HL-60/S4 treated with retinoic acid at 250 ng/mL for 4 days and 3 days (cell line): ENCODE data around the gene PLK3.
"Not testable (repeated sequence)": the region's sequence is repeated elsewhere in the genome, so short reads cannot be mapped to it uniquely, and the experiment has no call there.

ENCODE experiments used
- in situ Hi-C: fragments of 300-500 bp; cut with MboI; formaldehyde crosslinking; loops from 2 replicates; pipeline ENCODE4 v1.7.0; 2022; ENCODE audit warnings: low sequenced_read_pairs

PLK3 gene

DNA sequence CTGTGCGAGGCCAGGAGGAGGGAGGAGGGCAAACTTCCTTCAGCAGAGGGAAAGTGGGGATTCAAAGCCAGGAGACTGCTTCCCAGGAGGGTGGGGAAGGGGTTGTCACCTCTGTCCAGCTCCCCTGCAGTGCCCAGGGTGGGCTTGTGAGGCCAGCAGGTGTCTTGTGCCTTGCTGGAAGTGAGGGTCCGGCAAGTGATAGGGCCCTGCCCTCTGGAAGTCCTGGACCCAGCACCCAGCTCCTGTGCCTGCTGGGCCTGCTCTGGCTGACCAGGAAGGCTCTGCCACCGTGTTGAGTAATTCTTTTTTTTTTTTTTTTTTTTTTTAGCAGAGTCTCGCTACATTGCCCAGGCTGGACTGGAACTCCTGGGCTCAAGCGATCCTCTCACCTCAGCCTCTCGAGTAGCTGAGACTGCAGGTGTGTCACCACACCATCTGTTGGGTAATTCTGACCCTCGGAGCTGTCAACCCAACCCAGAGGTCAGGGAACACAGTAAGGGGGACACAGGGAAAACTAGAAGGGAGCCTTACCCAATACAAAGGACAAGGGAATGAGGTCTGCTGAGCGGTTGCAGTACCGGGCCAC, 13.2 kb upstream of the PLK3 start:
- in situ Hi-C loops: no loop called here

DNA sequence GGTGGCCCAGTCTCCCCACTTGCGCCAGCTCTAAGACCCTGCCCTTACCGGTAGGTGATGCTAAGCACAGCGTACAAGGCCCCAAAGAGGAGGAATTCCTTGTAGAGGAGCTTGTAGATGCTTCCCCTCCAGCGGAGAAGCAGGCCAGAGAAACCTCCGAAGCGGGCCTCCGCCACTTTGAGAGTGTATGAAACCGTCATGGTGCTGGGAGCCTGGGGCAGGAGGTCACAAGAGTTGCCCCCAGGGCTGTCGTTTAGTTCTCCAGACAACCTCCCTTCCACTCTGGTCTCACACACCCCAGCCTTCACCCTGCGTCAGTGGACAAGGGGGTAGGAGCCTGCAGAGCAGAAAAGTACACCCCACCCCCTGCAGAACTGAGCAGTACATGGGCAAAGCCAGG, 12.7 kb upstream of the PLK3 start:
- in situ Hi-C loops: no loop called here

GRCh38 chr1:44788120-44788860, 11.9 kb upstream of the PLK3 start, which contains the start of gene BEST4:
Gene BEST4, minus strand, starts transcription at chr1:44788170. Its CDS starts 465 bp downstream, at chr1:44787705.
- in situ Hi-C loops: no loop called here

DNA sequence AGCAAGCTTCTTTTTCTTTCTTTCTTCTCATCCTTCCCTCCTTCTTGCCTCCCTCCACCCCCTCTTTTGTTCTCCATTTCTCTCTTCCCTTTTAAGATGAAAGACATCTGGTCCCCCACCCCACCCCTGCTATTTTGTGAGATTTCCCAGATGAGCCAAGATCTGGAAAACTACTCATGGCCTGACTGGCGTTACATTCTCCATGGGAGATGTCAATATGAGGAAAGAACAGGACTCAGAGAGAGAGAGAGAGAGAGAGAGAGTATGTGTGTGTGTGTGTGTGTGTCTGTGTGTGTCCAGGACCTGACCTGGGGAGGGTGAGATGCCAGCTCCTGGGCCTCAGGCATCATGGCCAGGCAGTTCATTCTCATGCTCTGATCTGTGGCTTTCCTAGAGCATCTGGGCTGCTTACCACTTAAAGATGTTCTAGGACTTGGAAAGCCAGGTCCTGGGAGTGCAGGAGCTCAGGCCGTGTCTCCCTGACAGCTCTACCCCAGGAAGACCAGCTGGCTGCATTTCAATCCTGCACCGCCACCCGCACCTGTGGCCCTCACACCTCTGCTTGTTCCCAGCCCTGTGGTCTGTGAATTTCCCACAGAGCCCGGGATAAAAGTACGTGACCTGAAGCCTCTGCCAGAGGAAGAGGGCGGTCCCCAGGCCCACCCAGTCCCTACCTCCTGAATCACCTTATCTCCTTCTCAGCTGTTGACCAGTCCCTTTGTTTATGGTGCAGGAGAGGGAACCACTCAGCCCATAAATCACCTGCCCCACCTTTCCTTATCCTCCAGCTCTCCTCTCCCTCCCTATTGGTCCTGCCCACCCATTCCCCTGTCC, 9.0 kb upstream of the PLK3 start:
- in situ Hi-C loops: no loop called here

DNA sequence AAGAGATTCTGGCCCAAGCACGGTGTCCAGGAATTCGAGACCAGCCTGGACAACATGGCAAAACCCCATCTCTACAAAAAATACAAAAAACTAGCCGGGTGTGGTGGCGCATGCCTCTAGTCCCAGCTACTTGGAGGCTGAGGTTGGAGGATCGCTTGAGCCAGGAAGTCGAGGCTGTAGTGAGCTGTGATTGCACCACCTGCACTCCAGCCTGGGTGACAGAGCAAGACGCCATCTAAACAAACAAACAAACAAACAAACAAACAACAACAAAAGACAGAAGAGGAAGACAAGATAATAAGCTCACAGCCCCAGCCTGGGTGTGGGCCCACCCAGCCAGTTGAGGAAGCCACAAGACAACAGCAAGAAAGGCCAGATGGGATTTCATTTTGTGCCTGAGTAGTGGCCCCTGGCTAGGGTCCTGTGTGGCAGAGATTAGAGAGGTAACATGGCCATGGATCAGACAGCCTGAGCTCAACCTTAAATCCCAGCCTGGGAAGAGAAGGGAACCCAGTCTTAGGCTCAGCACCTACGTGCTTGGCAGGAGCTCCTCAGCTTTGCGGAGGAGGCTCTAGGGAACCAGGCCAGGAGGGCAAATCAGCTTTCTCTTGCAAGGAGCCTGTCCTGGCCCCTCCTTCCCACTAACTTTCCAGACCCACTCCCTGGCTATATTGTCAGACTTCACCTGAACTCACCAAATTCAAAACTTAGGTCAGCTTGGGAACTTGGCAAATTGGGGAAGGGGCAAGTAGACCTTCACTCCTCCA, 7.3 kb upstream of the PLK3 start:
- in situ Hi-C loops: no loop called here

DNA sequence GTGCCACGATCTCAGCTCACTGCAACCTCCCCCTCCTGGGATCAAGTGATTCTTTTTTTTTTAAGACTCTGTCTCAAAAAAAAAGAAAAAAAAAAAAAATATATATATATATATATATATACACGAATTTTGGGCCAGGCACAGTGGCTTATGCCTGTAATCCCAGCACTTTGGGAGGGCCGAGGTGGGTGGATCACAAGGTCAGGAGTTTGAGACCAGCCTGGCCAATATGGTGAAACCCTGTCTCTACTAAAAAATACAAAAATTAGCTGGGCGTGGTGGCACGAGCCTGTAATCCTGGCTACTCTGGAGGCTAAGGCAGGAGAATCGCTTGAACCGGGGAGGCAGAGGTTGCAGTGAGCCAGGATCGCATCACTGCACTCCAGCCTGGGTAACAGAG, 2.3 kb upstream of the PLK3 start:
- in situ Hi-C loops: not testable (repeated sequence)

DNA sequence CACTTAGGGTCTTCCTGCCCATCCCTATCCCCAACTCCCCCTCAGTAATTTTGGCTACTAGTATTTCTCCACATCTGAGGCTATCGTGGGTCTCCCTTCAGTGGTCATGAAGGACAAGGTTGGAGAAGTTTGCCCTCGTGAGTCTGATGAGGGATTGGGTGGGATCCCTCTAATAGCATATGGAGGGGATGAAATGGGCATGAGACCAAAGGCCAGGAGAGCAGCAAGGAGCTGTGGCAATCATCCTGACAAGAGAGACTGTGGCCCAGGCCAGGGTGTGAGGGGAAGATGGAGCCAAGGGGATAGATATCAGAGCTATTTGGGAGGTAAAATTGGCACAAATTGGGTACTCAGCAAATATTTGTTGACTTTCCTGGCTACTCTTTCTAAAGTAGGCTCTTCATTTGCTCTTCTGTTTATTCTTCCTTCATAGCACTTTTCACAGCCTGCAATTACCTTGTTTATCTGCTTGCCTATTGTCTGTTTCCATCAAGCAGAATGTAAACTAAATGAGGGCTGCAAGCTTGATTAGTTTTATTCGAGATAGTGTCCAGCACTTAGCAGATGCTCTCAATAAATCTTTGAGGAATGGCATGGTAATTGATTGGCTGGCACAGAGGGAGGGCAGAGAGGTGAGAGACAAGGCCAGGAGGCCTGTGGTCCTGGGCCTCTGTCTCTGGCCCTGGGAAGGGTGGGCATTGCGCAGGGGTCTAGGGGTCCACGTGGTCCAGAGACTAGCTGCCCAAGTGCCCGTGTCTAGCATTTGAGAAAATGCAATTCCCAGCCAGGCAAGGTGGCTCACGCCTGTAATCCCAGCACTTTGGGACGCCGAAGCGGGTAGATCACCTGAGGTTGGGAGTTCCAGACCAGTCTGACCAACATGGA, 1.5 kb upstream of the PLK3 start:
- in situ Hi-C loops: no loop called here

DNA sequence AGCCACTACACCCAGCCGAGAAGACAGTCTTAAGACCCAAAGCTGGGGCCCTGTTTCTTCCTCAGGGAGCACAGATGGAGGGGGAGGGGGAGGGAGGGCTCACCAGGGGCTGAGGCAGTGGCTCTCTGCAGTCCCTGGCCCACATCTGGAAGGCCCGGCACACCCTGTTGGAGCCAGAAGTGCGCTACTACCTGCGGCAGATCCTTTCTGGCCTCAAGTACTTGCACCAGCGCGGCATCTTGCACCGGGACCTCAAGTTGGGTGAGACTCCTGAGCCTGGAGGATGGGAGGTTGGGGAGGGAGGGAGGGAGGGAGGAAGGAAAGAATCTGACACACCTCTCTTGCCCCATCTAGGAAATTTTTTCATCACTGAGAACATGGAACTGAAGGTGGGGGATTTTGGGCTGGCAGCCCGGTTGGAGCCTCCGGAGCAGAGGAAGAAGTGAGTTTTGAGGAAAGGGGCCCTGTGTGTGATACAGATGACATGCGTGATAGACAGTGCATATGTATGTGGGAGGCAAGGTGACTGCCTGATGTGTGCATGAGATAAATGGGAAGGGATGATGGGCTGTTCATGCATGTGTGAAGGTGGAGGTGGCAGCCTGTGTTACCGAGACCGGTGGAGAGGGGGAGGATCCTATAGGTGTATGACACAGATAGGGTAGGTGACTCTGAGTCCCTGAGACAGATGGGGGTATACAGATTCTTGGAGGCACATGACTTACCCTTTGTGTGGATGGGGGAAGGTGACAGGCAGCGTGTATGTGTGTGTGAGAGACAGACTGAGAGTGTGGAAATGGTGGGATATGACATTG, 1.5 kb downstream of the PLK3 start:
- in situ Hi-C loops: loop anchor here (25.0 kb wide), 1 partner anchor 211 kb away; the partner anchor contains the start of genes HECTD3 and UROD

GRCh38 chr1:44802306-44803061, 2.3 kb downstream of the PLK3 start:
- in situ Hi-C loops: loop anchor here (25.0 kb wide), 1 partner anchor 210 kb away; the partner anchor contains the start of genes HECTD3 and UROD

DNA sequence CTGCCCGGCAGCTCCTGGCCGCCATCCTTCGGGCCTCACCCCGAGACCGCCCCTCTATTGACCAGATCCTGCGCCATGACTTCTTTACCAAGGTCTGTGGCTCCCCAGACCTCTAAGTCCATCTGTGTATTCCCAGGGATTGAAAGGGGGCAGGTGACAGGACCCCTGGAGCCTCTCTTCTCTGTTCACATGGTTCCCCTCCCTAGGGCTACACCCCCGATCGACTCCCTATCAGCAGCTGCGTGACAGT, 2.8 kb downstream of the PLK3 start:
- in situ Hi-C loops: loop anchor here (25.0 kb wide), 1 partner anchor 209 kb away; the partner anchor contains the start of genes HECTD3 and UROD

- in situ Hi-C loops: loop anchor here (25.0 kb wide), 1 partner anchor 209 kb away; the partner anchor contains the start of genes HECTD3 and UROD
Observed at GRCh38 chr1:44803312-44804095, 3.3 kb downstream of the PLK3 start.

DNA sequence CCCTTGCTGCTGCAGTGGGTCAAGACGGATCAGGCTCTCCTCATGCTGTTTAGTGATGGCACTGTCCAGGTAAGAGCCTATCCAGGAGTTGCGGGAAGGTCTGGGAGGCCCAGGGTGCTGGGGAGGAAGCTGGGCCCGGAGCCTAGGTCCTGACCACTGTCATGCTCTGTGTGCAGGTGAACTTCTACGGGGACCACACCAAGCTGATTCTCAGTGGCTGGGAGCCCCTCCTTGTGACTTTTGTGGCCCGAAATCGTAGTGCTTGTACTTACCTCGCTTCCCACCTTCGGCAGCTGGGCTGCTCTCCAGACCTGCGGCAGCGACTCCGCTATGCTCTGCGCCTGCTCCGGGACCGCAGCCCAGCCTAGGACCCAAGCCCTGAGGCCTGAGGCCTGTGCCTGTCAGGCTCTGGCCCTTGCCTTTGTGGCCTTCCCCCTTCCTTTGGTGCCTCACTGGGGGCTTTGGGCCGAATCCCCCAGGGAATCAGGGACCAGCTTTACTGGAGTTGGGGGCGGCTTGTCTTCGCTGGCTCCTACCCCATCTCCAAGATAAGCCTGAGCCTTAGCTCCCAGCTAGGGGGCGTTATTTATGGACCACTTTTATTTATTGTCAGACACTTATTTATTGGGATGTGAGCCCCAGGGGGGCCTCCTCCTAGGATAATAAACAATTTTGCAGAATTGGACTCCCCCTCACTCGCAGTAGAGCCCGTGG, 5.3 kb downstream of the PLK3 start:
- in situ Hi-C loops: loop anchor here (25.0 kb wide), 1 partner anchor 207 kb away; the partner anchor contains the start of genes HECTD3 and UROD

DNA sequence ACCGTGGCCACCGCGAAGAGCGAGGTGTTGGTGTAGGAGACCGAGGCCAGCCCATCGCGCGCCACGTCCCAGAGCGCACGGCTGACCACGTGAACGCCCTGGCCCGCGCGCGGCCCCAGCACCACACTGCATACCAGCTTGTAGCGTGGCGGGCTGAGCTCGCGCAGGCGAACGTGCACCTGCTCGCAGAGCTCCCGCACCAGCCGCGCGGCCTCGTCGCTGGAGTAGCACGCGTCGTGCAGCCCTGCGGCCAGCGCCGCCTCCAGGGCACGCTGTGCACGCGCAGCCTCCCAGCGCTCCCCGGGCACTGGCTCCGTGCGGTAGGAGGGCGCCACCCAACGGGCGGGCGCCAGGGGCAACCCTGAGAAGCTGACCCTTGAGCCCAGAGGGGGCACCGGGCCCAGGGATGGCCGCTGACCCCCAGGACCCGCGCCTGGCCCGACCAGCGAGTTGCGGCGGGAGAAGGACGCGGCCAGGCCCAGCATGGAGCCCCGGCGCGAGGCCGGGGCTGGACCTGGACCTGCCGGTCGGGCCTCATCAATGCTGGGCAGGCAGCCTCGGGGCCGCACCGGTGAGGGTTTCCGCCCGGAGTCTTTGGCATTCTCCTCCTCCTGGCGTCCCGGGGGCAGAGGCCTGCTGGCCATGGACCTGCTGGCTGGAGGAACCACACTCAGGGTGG, 6.0 kb downstream of the PLK3 start:
- in situ Hi-C loops: loop anchor here (25.0 kb wide), 1 partner anchor 206 kb away; the partner anchor contains the start of genes HECTD3 and UROD

DNA sequence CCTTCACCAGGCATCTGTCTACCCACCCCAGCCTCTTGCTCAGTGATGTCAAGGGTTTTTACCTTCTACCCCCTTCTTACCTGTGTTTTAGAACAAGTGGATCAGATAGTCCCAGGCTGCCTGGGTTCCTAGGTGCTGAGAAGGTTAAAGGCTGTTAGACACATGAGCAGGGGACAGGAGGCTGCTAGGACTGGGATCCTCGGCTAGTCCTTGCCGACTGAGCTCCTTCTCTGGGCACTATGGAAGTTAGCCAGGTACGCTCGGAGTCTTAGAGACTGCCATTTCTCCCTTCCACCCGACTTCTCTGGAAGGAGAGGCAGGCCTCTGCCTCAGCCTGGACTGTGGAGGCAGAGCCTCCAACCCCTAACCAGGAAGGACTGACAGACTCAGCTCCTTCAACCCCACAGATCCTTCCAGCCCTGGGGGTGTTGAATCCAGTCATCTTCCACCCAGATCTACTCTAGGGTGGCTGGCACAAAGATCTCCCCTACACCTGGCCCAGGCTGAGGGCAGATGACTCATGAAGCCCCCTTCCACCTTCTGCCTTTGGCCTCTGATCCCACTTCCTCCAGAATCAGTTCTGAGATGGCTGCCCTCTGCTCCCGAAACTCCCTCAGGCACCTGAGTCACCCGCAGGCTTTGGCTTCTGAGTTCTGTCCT, 6.7 kb downstream of the PLK3 start, which contains the start of gene DYNLT4:
DYNLT4 (minus strand) TSS at position 648 of the 660 bp plus-strand sequence. CDS start 683 bp downstream, outside the sequence.
- in situ Hi-C loops: loop anchor here (25.0 kb wide), 1 partner anchor 205 kb away; the partner anchor contains the start of genes HECTD3 and UROD

DNA sequence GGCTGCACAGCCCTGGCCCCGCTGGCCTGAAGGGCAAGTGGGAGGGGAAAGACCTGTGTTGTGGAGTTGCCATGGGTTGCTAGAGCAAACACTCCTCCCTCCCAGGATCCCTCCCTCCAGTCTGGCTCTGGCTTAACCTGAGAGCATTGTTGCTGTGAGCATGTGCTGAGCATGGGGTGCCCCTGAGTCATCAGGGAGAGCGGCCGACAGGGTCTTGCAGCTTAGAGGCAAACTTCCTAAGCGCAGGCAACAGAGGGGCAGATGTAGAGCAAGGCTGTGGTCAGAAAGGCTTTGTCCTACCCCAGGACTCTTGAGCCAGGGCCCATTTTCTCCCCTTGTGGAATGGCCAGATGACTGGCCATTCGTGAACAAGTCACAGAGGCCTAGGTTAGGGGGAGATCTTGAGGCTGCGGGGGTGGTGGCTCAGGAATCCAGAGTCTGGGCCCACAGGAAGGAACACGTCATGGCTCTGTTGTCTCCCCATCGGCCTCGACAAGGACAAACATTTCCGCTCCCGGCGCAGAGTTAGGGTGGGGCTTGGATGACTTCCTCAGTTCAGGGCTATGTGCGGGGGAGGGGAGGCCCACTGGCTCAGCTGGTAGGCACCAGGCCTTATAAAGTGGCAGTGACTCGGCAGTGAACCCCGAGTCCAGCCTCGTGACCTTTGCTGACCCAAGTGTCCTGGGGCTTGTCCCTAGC, 7.3 kb downstream of the PLK3 start:
- in situ Hi-C loops: loop anchor here (25.0 kb wide), 1 partner anchor 205 kb away; the partner anchor contains the start of genes HECTD3 and UROD
